Ascending aorta (tissue), 2 donors: ENCODE results near the gene FHIT. TPM values are rescaled to one million over a fixed set of nuclear protein-coding genes. Genes with fewer than 3 reads are reported as not detected.

Source experiments
- DNase-seq, 2 donors: peaks; one replicate each; pipeline ENCODE4 v3.0.0-alpha.2; 2019; ENCODE audit warnings: low spot score in 2 of 2
- H3K27ac ChIP-seq, 2 donors: fragments of 200-600 bp; sonication (generic); one replicate each; pipeline ENCODE4 v1.5.1; 2016 to 2017; ENCODE audit warnings: mild to moderate bottlenecking in 1 of 2
- H3K27me3 ChIP-seq: fragments of 200-600 bp; sonication (generic); one replicate; pipeline ENCODE4 v1.5.1; 2017
- H3K36me3 ChIP-seq, 2 donors: fragments of 200-600 bp; sonication (generic); one replicate each; pipeline ENCODE4 v1.5.1; 2016
- H3K4me1 ChIP-seq, 2 donors: fragments of 200-600 bp; sonication (generic); one replicate each; pipeline ENCODE4 v1.5.1; 2016 to 2017; ENCODE audit warnings: mild to moderate bottlenecking in 1 of 2
- H3K4me3 ChIP-seq, 2 donors: fragments of 200-600 bp; sonication (generic); one replicate each; pipeline ENCODE4 v1.5.1; 2016 to 2017; ENCODE audit warnings: mild to moderate bottlenecking in 1 of 2
- H3K9me3 ChIP-seq, 2 donors: fragments of 200-600 bp; sonication (generic); one replicate each; pipeline ENCODE4 v1.5.1; 2016
- intact Hi-C: fragments of 100-400 bp; cut with DNase I; formaldehyde crosslinking; loops from one replicate; pipeline ENCODE4 v1.15.1; 2023
- total RNA-seq: library from RNA; depleted of rRNA; stranded (reverse); fragments of >200 nt; gene quantifications from one replicate; pipeline ENCODE4 v1.1.0, GENCODE V29; 2016
- TF ChIP-seq, protein P1 (sequence below), 3 experiments: fragments of 200-600 bp in 2 of 3; fragments of 450-650 bp in 1 of 3; sonication (generic) in 2 of 3; IDR thresholded peaks; one replicate each; pipeline ENCODE4 v1.5.1; 2016 to 2019; ENCODE audit warnings: antibody characterized with exemption in 3 of 3, mild to moderate bottlenecking in 1 of 3, moderate library complexity in 1 of 3

Gene FHIT
- total RNA-seq, 1 donor from 2014 or later, result 0.21 TPM

DNA sequence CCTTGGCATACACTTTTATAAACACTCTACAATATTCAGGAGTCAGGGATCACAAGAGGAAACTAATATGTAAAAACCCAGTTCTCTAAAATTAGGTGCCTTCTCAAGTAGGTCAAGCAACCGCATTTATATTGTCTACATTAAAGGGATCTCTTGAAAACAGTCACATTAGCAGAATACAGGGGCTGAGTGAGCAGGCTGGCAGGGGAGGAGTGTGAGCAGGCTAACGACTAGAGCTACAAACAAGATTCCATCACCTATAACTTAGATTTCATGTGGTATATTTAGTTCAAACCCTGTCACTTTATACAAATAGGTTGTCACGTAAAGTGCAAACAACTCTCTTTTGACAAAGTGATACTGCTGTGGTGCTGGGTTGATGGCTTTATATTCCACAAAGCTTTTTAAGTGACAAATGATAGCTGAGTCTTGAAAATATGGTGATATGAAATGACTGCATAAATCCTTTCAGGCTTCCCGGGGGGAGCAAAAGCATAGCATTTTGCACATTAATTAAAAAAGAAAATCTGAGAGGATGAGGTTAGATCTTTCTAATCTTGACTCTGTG lies 937.9 kb downstream of the FHIT start:
- no peaks in the 10 kb centered on the region for H3K4me1 ChIP-seq
- no peak overlapping the region for H3K27ac ChIP-seq
- no peaks in the 10 kb centered on the region for H3K36me3 ChIP-seq
- no peaks in the 10 kb centered on the region for H3K27me3 ChIP-seq
- TF ChIP-seq, protein P1, sequence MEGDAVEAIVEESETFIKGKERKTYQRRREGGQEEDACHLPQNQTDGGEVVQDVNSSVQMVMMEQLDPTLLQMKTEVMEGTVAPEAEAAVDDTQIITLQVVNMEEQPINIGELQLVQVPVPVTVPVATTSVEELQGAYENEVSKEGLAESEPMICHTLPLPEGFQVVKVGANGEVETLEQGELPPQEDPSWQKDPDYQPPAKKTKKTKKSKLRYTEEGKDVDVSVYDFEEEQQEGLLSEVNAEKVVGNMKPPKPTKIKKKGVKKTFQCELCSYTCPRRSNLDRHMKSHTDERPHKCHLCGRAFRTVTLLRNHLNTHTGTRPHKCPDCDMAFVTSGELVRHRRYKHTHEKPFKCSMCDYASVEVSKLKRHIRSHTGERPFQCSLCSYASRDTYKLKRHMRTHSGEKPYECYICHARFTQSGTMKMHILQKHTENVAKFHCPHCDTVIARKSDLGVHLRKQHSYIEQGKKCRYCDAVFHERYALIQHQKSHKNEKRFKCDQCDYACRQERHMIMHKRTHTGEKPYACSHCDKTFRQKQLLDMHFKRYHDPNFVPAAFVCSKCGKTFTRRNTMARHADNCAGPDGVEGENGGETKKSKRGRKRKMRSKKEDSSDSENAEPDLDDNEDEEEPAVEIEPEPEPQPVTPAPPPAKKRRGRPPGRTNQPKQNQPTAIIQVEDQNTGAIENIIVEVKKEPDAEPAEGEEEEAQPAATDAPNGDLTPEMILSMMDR (IDR thresholded peaks at IDR 0.05), result no peak
- no peak overlapping the region for H3K4me3 ChIP-seq
- intact Hi-C loops, result no loop called here
- H3K9me3 ChIP-seq, result no peaks in the 10 kb centered on the region
- no peak for DNase-seq

DNA sequence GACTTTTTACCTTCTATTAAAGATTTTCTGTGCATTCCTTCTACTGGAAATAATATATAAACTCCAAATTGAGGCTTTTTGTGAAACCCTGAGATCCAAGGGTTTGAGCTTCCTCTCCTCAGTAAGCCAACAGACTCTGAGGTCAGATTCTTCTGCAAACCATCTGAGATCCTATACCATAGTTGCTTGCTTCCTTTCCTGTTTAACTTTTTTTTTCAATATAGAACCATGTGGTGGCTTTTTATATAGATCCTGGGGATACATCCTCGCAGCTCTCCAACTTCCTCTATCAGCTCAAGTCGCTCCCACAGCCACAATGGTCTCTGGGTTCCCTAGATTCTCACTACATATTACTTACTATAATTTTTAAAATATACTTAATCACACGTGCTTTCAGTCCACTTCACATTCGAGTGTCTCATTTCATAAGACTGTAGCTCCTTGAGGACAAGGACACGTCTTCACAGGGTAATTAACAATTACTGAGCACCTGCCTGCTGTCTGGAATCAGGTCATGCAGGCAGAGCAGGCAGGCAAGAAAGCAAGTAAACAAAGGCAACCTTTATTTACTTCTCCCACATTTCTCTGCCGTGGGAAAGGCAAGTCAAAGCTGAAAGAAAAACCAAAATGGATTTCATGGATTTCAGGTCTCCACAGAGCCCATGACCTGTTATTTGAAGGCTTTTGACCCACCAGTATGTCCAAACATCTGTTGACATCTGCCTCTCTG lies 941.5 kb downstream of the FHIT start:
- TF ChIP-seq, protein P1 (IDR thresholded peaks at IDR 0.05), result no peak
- H3K4me1 ChIP-seq, result no peaks in the 10 kb centered on the region
- no peak for DNase-seq
- no peaks in the 10 kb centered on the region for H3K36me3 ChIP-seq
- no peak overlapping the region for H3K27ac ChIP-seq
- H3K4me3 ChIP-seq, result no peak overlapping the region
- H3K9me3 ChIP-seq, result no peaks in the 10 kb centered on the region
- H3K27me3 ChIP-seq, result no peaks in the 10 kb centered on the region
- intact Hi-C loops, result no loop called here

GRCh38 chr3:60308808-60309207 lies 942.4 kb downstream of the FHIT start:
- no peak for DNase-seq
- intact Hi-C loops, result no loop called here
- Histone ChIP-seq H3K27ac (no peak overlapping the region), H3K4me3 (no peak overlapping the region), H3K36me3 (no peaks in the 10 kb centered on the region), H3K4me1 (peaks cover 0 to 2% of the 10 kb centered on the region in 2 donors), H3K9me3 (no peaks in the 10 kb centered on the region), H3K27me3 (no peaks in the 10 kb centered on the region)
- TF ChIP-seq, protein P1 (IDR thresholded peaks at IDR 0.05), result no peak

DNA sequence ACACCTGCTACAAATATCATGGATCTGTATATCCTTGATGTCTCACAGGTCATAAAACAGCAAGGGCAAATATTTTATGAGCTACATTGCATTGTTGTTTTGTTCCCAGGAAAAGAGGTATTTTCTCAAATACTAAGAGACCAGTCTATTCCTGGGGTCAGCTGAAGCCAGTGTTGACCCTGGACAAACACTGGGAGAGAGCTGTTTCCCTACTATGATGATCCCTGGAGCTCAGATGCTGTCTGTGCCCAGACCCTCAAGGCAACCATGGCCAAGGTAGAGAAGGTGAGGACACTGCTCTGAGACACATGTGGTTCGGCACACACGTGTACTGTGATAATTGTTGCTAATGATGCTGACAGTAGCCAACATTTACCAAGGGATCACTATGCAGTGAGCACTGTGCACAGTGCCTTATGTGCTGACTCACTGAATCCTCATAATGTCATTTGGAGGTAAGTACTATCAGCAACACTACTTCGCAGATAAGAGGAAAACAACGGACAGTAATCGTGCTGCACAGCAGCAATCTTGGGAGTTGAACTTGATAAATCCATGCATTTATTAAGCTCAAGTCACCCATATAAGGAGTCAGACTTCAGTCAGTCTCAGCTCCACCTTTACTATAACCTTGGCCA lies 943.6 kb downstream of the FHIT start:
- peaks cover 0 to 2% of the 10 kb centered on the region in 2 donors for H3K4me1 ChIP-seq
- intact Hi-C loops, result no loop called here

DNA sequence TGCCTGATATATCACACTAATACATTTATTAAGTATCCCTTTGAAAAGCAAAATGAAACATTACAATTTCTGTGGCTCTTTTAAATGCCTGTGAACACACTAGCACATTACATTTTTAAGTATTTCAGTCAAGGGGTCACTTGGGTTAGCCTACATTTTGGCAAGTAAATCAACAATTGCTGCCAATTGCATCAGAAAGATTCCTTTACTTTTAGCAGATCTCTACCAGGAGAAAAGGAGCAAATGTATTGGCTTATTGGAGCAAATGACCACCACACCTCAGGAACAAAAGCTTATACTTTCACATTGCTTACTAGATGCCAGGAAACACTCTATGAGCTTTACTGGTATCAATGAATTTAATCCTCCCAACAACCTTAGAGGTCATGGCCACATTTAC lies 947.1 kb downstream of the FHIT start:
- Histone ChIP-seq H3K9me3 (no peaks in the 10 kb centered on the region), H3K27ac (no peak overlapping the region), H3K27me3 (no peaks in the 10 kb centered on the region), H3K36me3 (no peaks in the 10 kb centered on the region), H3K4me3 (no peak overlapping the region), H3K4me1 (peaks cover 0 to 2% of the 10 kb centered on the region in 2 donors)
- no peak for DNase-seq
- TF ChIP-seq, protein P1 (IDR thresholded peaks at IDR 0.05), result no peak
- intact Hi-C loops, result no loop called here

More for the DNA sequence above, 943.6 kb downstream of the FHIT start:
- Histone ChIP-seq H3K4me3 (no peak overlapping the region), H3K27me3 (no peaks in the 10 kb centered on the region), H3K9me3 (no peaks in the 10 kb centered on the region), H3K36me3 (no peaks in the 10 kb centered on the region), H3K27ac (no peak overlapping the region)
- DNase-seq, result no peak
- TF ChIP-seq, protein P1 (IDR thresholded peaks at IDR 0.05), result no peak
